Upper lobe of left lung (tissue), 6 donors: ENCODE measurements around the gene NEDD4L. TPM values are rescaled to one million over a fixed set of nuclear protein-coding genes. Genes with fewer than 3 reads are reported as not detected.

Experiments
- ATAC-seq, 2 donors: fragments of 200-7000 bp; cut with Tn5 transposase; one replicate each; pipeline ENCODE4 v1.9.1; 2022; ENCODE audit warnings: mild to moderate bottlenecking in 2 of 2, moderate library complexity in 2 of 2; ENCODE audit not compliant: low FRiP score in 2 of 2
- DNase-seq, 2 donors: peaks; one replicate each; pipeline ENCODE4 v3.0.0-alpha.2; 2019 to 2020
- H3K27ac ChIP-seq, 4 donors: fragments of 200-600 bp; sonication (generic); one replicate each; pipeline ENCODE4 v1.5.1; 2016 to 2019
- H3K27me3 ChIP-seq, 4 donors: fragments of 200-600 bp; sonication (generic); one replicate each; pipeline ENCODE4 v1.5.1; 2017 to 2019
- H3K36me3 ChIP-seq, 4 donors: fragments of 200-600 bp; sonication (generic); one replicate each; pipeline ENCODE4 v1.5.1; 2016 to 2019
- H3K4me1 ChIP-seq, 4 donors: fragments of 200-600 bp; sonication (generic); one replicate each; pipeline ENCODE4 v1.5.1; 2018 to 2019
- H3K4me3 ChIP-seq, 4 donors: fragments of 200-600 bp; sonication (generic); one replicate each; pipeline ENCODE4 v1.5.1; 2017 to 2019; ENCODE audit warnings: mild to moderate bottlenecking in 2 of 4, moderate library complexity in 1 of 4
- H3K9me3 ChIP-seq, 4 donors: fragments of 200-600 bp; sonication (generic); one replicate each; pipeline ENCODE4 v1.5.1; 2018 to 2019
- CTCF ChIP-seq, 6 experiments: fragments of 450-650 bp in 4 of 6; fragments of 200-600 bp in 2 of 6; sonication (generic) in 2 of 6; IDR thresholded peaks; one replicate each; pipeline ENCODE4 v1.5.1; 2016 to 2019; ENCODE audit warnings: antibody characterized with exemption in 6 of 6
- EP300 ChIP-seq, 4 donors: sonication (generic); formaldehyde crosslinking; IDR thresholded peaks; one replicate each; pipeline ENCODE4 v1.5.1; 2017; ENCODE audit warnings: antibody characterized with exemption in 4 of 4, control low read depth in 2 of 4
- POLR2A ChIP-seq, 4 donors: fragments of 450-650 bp; IDR thresholded peaks; one replicate each; pipeline ENCODE4 v1.5.1; 2016 to 2017; ENCODE audit warnings: antibody characterized with exemption in 4 of 4, mild to moderate bottlenecking in 2 of 4
- POLR2AphosphoS5 ChIP-seq, 2 donors: sonication (generic); formaldehyde crosslinking; IDR thresholded peaks; one replicate each; pipeline ENCODE4 v1.5.1; 2017; ENCODE audit warnings: antibody characterized with exemption in 2 of 2
- WGBS, 2 donors: methylation state at CpG; one replicate each; pipeline ENCODE4 v1.1.5; 2017 to 2018; 5-methylcytosine and 5-hydroxymethylcytosine counted together
- total RNA-seq, 6 donors: library from RNA; depleted of rRNA in 4 of 6; stranded (reverse); fragments of >200 nt in 4 of 6; gene quantifications; one replicate each; pipeline versions ENCODE4 v1.1.0 to v1.2.1, GENCODE V29; 2016 to 2021
- donor health status: DM: no; HTN: no; CAD: no; lungs with moderate emphysema.
- donor health status: DM: no; HTN: yes; CAD: no; lungs with severe emphysema.

NEDD4L gene
- total RNA-seq, 6 donors from 2014 or later, result 148 to 491 (median 300) TPM

GRCh38 chr18:58412844-58413666 lies 369.0 kb downstream of the NEDD4L start:
- 81 to 87% methylated on average over 5 of the region's 5 CpGs for WGBS, 2 donors

GRCh38 chr18:58413667-58414628 lies 369.9 kb downstream of the NEDD4L start:
- H3K27ac ChIP-seq, result no peak overlapping the region
- H3K9me3 ChIP-seq, result no peaks in the 10 kb centered on the region
- H3K4me1 ChIP-seq, result no peaks in the 10 kb centered on the region
- no peaks in the 10 kb centered on the region for H3K36me3 ChIP-seq
- peak in 1 of 2 donors; percentile 7 for DNase-seq
- no peak for TF ChIP-seq EP300 (IDR thresholded peaks at IDR 0.05)
- no peak for TF ChIP-seq POLR2A (IDR thresholded peaks at IDR 0.05)
- TF ChIP-seq CTCF (IDR thresholded peaks at IDR 0.05), result no peak
- no peak for TF ChIP-seq POLR2AphosphoS5 (IDR thresholded peaks at IDR 0.05)
- no peaks in the 10 kb centered on the region for H3K27me3 ChIP-seq
- ATAC-seq, result no peak
- H3K4me3 ChIP-seq, result no peak overlapping the region
- WGBS, 2 donors, result 85 to 93% methylated on average over 10 to 12 of the region's 12 CpGs

More at GRCh38 chr18:58412844-58413666, 369.0 kb downstream of the NEDD4L start:
- H3K27ac ChIP-seq, result no peak overlapping the region
- no peaks in the 10 kb centered on the region for H3K4me1 ChIP-seq
- H3K9me3 ChIP-seq, result no peaks in the 10 kb centered on the region
- ATAC-seq (no peak), DNase-seq (no peak)
- no peak overlapping the region for H3K4me3 ChIP-seq
- TF ChIP-seq EP300 (IDR thresholded peaks at IDR 0.05) (no peak), POLR2A (IDR thresholded peaks at IDR 0.05) (no peak), CTCF (IDR thresholded peaks at IDR 0.05) (no peak)
- no peaks in the 10 kb centered on the region for H3K36me3 ChIP-seq
- no peaks in the 10 kb centered on the region for H3K27me3 ChIP-seq

GRCh38 chr18:58416014-58416703 lies 372.1 kb downstream of the NEDD4L start:
- H3K27ac ChIP-seq, result no peak overlapping the region
- ATAC-seq, result no peak
- 86 to 87% methylated on average over 6 to 7 of the region's 7 CpGs for WGBS, 2 donors
- no peaks in the 10 kb centered on the region for H3K27me3 ChIP-seq
- no peaks in the 10 kb centered on the region for H3K9me3 ChIP-seq
- no peaks in the 10 kb centered on the region for H3K36me3 ChIP-seq
- H3K4me1 ChIP-seq, result no peaks in the 10 kb centered on the region
- TF ChIP-seq POLR2A (IDR thresholded peaks at IDR 0.05) (no peak), CTCF (IDR thresholded peaks at IDR 0.05) (no peak), EP300 (IDR thresholded peaks at IDR 0.05) (no peak)
- H3K4me3 ChIP-seq, result no peak overlapping the region
- DNase-seq, result no peak

GRCh38 chr18:58416704-58417683 lies 373.0 kb downstream of the NEDD4L start:
- Histone ChIP-seq H3K4me3 (no peak overlapping the region), H3K27ac (no peak overlapping the region), H3K36me3 (no peaks in the 10 kb centered on the region), H3K27me3 (no peaks in the 10 kb centered on the region), H3K9me3 (no peaks in the 10 kb centered on the region), H3K4me1 (no peaks in the 10 kb centered on the region)
- ATAC-seq (peak; percentile 13 to 25), DNase-seq (peak in 1 of 2 donors; percentile 40)
- TF ChIP-seq CTCF (IDR thresholded peaks at IDR 0.05) (no peak), EP300 (IDR thresholded peaks at IDR 0.05) (no peak), POLR2A (IDR thresholded peaks at IDR 0.05) (no peak), POLR2AphosphoS5 (IDR thresholded peaks at IDR 0.05) (no peak)
- 81 to 86% methylated on average over 16 of the region's 16 CpGs for WGBS, 2 donors
